GM21360 (cell line): Measurements from ENCODE around the gene M1AP.
"Not testable (repeated sequence)": the region's sequence is repeated elsewhere in the genome, so short reads cannot be mapped to it uniquely, and the experiment has no call there.

ENCODE experiments used
- ATAC-seq: cut with Tn5 transposase; IDR thresholded peaks from one replicate; pipeline ENCODE4 v1.9.1; 2021; ENCODE audit warnings: mild to moderate bottlenecking, moderate library complexity; ENCODE audit not compliant: unreplicated experiment

M1AP gene

DNA sequence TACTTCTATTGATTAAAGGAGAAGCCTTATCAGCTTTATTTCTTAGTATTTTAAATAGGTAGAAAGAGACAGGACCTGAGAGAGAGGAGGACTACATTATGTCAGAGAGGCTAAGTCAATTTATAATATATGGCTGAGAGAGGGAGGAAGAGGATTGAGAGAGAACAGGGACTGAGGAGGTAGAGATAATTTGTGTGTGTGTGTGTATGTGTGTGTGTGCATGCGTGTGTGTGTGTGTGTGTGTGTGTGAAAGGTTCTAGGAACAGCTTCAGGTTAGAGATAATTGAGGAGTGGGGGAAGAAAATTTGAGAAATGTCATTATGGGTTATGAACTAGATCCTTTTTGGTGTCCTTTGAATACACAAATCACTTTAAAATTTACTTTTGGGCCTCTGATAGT lies 78.4 kb downstream of the M1AP start:
- no peak for ATAC-seq

- no peak for ATAC-seq
Observed at GRCh38 chr2:74567881-74568280, 80.2 kb downstream of the M1AP start.

DNA sequence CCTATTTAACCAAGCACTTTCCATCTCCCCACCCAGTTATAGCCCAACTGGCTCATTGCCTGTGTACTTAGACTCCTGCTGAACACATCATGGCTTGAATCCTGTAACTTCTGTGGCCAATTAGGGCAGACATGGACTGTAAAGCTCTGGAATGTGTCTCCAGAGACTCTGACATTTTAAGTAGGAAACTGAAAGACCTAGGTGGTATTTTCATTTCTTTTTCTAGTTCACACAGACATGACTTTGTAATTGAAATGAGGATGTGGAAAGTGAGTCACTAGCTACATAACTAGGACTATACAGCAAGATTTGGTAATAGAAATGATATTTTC lies 81.4 kb downstream of the M1AP start:
- ATAC-seq = peak; percentile 35

GRCh38 chr2:74566076-74566753 lies 81.9 kb downstream of the M1AP start:
- peak; percentile 7 for ATAC-seq

DNA sequence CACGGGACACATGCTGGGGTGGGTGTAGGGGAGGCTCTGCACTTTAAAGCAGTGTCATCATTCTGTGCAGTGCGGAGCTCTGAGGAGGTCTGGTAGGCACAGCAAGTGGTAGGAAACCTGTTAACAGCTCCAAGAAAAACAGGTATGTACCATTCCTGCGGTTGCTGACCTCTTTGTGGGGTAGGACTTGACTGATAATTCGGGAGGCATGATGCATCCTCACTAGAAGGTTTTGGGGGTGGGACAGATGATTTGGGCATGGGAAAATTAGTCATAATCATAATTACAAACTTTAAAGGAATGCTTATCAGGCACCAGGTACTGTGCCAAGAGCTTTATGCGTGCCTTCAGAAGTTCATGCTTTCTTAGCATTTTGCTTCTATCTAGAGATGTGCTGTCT lies 83.9 kb downstream of the M1AP start:
- ATAC-seq = no peak

GRCh38 chr2:74562126-74562775 lies 85.9 kb downstream of the M1AP start:
- no peak for ATAC-seq

- not testable (repeated sequence) for ATAC-seq
Observed at GRCh38 chr2:74561022-74561421, 87.1 kb downstream of the M1AP start.

- no peak for ATAC-seq
Observed at GRCh38 chr2:74560591-74560990, 87.5 kb downstream of the M1AP start.

DNA sequence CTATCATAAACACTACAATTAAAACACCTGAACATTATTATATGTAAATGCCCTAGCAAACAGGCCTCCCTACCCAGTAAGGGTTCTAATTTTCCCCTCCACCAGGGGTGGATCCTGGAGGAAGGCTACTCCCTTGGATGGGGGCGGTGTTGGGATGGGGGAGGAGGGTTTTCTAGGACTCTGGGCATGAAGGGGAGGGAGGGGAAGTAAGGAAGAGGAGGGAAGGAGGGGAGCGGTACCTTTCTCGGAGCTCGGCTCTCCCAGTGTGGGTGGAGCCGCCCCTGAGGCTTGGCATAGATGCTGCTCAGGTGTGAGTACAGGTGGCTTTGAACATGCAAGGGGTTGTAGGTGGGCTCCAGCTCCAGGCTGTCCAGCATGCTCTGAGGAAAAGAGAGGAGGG lies 88.2 kb downstream of the M1AP start:
- no peak for ATAC-seq

DNA sequence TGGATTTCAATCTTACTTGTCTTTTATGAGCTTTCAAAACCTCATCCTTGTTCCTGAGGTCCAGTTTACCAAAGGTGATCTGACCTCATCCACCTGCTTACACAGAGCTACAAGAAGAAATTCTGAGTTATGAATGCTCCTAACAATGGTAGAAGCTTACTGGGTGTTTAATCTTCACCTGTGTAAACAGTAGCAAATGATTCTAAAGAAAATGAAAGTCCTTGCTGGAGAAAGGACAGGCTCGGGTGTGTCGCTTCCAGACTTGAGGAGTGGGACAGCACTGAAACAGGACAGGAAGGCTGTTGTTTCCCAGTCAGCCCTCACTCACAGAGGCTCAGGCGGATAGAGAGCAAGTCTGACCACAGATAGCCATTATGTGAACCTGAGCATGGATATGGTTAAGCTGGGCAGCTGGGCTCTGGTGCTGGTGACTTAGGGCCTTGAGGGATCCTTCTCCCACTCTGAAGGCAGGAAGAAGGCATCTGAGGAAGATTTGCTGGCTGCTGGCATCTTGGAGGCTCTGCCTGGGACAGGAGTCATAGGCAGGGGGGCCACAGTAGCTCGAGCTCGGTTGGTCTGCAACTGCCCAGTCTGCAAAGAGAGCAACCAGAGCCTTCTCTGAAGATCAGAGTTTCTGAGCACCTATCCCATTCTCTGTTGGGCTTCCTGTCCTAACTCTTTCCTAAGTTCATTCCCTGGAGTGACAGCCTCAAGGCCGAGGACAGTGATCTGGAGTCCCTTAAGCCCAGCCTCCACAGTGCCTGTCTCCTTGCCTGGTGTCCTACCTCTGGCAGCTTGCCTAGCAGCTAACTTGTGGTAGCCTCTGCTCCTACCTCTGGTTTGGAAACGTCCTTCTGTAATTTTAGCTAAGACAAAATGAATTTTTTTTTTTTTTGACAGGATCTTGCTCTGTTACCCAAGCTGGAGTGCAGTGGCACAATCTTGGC lies 89.6 kb downstream of the M1AP start:
- ATAC-seq = no peak

DNA sequence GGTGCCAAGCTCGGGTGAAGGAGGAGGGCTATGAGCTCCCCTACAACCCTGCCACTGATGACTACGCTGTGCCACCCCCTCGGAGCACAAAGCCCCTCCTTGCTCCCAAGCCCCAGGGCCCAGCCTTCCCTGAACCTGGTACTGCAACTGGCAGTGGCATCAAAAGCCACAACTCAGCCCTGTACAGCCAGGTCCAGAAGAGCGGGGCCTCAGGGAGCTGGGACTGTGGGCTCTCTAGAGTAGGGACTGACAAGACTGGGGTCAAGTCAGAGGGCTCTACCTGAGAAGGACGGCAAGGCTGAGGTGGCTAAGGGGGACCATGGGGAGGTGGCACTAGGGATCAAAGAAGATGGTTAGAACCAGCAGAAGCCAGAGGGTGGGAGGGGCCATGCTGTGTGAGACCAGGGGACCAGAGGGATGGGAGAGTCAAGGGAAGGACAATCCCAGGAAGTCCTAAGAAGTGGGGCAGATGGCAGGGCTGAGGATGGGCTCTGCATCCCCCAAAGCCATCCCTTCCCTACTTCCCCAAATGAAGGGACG lies 91.2 kb downstream of the M1AP start:
- no peak for ATAC-seq

DNA sequence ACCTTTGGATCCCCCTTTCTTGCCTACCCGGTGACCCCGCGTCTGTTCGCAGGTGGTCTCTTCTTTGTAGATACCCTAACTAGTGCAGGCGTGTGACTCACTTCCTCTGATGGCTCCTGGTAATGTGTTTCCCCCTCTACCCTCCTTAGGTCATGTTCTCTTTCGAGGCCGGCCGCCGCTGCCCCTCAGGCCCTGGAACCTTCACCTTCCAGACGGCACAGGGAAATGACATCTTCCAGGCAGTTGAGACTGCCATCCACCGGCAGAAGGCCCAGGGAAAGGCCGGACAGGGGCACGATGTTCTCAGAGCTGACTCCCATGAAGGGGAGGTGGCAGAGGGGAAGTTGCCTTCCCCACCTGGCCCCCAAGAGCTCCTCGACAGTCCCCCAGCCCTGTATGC lies 92.0 kb downstream of the M1AP start:
- ATAC-seq = no peak

DNA sequence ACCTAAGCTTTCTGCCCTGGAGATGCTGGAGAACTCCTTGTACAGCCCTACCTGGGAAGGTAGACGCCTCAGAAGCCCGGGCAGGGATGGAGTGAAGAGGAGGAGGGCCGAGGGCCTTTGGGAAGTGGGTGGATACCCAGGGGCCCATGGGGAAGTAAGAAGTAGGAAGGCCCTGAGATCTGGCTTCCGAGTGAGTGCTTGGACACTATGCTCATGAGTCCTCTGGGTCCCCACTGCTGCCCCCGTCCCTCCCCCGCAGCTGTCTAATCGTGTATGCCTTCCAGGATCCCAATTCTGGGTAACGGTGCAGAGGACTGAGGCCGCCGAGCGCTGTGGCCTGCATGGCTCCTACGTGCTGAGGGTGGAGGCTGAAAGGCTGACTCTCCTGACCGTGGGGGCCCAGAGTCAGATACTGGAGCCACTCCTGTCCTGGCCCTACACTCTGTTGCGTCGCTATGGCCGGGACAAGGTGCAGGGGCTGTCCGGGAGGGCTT lies 92.5 kb downstream of the M1AP start:
- no peak for ATAC-seq

GRCh38 chr2:74554820-74555531 lies 93.2 kb downstream of the M1AP start:
- ATAC-seq = no peak

DNA sequence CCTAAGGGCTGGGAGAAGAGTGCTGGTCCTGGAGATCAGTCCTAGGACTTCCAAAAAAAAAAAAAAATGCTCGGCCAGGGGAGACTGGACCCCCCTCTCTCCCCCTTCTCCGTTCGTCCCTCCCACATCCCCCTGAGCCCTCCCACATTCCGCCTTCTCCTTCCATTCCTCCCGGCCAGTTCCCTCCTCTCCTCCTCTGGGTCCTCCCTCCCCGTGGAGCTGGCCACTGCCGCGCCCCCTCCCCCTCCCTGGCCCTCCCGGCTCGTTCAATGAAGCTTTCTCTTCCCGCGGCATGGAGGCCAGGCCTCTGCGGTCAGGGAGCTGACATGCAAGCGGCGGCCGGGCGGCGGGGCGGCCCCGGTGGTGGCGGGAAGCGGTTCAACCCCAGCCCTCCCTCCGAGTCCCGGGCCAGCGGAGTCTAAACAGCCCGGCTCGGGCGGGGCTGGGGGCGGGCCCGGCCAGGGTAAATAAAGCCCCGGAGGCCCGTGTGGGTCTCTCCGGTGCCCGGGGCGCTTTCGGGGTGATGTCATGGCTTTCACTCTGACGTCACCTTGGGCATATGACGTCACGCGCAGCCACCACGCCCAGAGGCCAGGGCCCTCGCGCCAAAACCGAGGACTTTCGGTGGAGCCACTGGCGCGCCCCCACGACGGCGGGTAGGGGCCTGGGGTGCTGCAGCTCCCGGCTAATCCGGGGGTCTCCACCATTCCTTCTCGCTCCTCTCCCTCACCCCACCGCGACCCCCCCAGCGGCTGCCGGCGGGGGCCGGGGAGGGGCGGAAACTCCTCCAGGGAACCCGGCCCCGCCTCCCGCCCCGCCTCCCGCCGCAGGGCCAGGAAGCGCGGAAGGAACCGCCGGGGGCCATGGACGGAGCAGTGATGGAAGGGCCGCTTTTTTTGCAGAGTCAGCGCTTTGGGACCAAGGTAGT lies 94.0 kb downstream of the M1AP start, which contains the start of the genes DOK1 and LOXL3:
Gene DOK1, plus strand, starts transcription at position 829 of the 928 bp plus-strand sequence. Its CDS starts 35 bp downstream, at position 864.
Gene LOXL3, minus strand, starts transcription at position 51 of the 928 bp plus-strand sequence. CDS start 1,308 bp downstream, outside the sequence.
- peak; percentile 41 for ATAC-seq

DNA sequence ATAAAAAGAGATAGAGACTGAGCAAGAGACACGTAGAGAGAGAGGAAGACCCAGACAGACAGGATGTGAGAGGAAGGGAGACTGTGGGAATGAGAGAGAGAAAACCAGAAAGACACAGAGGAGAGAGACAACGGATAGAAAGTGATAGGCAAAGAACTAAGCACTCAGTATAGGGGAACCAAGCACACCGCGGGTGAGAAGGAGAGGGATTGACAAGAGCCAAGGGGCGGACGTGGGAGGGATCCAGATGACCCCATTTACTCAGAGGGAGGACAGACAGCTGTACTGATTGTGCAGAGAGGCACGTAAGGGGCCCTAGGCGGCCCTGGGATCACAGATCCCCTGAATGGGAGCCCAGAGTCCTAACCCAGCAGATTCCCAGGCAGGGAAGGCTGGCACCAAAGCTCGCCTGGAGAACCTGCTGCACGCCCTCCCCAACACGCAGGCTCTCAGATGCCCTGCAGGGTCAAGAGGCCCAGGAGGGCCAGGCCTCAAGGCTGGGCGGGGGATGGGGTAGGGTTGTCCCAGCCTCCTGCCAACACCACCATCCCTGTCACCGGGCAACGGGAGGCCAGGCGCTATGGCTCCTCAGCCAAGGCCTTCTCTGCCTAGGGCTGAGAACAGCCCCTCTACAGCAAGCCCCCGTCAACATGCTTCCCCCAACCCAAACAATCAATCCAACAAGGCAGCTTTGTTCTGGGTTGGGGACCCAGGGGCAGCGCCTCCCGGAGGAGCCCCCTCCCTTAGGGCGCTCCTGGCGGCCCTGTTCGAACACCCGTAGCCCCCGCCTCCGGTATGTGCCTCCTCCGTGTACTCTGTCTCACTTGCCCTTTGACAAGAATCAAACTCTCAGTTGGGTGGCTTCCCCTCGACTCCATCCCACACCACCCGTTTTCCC lies 95.0 kb downstream of the M1AP start:
- ATAC-seq = no peak

- no peak for ATAC-seq
Observed at GRCh38 chr2:74551942-74552913, 95.9 kb downstream of the M1AP start.
